Heart left ventricle (tissue), 16 donors: ENCODE data around the gene TM9SF1. TPM values are rescaled to one million over a fixed set of nuclear protein-coding genes. Genes with fewer than 3 reads are reported as not detected.

Experiments
- ATAC-seq, 4 donors: fragments of 200-7000 bp; cut with Tn5 transposase; one replicate each; pipeline ENCODE4 v1.9.1; 2020 to 2022; ENCODE audit warnings: moderate library complexity in 4 of 4, mild to moderate bottlenecking in 3 of 4, moderate number of reproducible peaks in 1 of 4
- DNase-seq, 5 donors: peaks; one replicate each; pipeline ENCODE4 v3.0.0-alpha.2; 2020
- H3K27ac ChIP-seq, 12 donors: fragments of 200-600 bp; sonication (generic) in 4 of 12; one replicate each; pipeline versions ENCODE4 v1.5.0 to v1.8.0; 2016 to 2022; ENCODE audit warnings: mild to moderate bottlenecking in 2 of 12
- H3K27me3 ChIP-seq, 9 donors: fragments of 200-600 bp; sonication (generic) in 2 of 9; one replicate each; pipeline versions ENCODE4 v1.5.1 to v1.8.0; 2016 to 2022; ENCODE audit warnings: mild to moderate bottlenecking in 3 of 9
- H3K36me3 ChIP-seq, 9 donors: fragments of 200-600 bp; sonication (generic) in 2 of 9; one replicate each; pipeline versions ENCODE4 v1.5.0 to v1.8.0; 2018 to 2022; ENCODE audit warnings: mild to moderate bottlenecking in 2 of 9
- H3K4me1 ChIP-seq, 12 donors: fragments of 200-600 bp; sonication (generic) in 4 of 12; one replicate each; pipeline versions ENCODE4 v1.5.0 to v1.8.0; 2016 to 2022; ENCODE audit warnings: mild to moderate bottlenecking in 3 of 12
- H3K4me3 ChIP-seq, 12 donors: fragments of 200-600 bp; sonication (generic) in 4 of 12; one replicate each; pipeline versions ENCODE4 v1.5.0 to v1.8.0; 2017 to 2022; ENCODE audit warnings: mild to moderate bottlenecking in 9 of 12, moderate library complexity in 4 of 12
- H3K9me3 ChIP-seq, 12 donors: fragments of 200-600 bp; sonication (generic) in 4 of 12; one replicate each; pipeline versions ENCODE4 v1.5.0 to v1.8.0; 2016 to 2022; ENCODE audit warnings: mild to moderate bottlenecking in 1 of 12
- CTCF ChIP-seq, 12 donors: fragments of 200-600 bp; sonication (generic) in 4 of 12; IDR thresholded peaks; one replicate each; pipeline versions ENCODE4 v1.5.0 to v1.8.0; 2018 to 2022; ENCODE audit warnings: antibody characterized with exemption in 12 of 12, mild to moderate bottlenecking in 5 of 12
- POLR2A ChIP-seq, 2 donors: fragments of 450-650 bp; IDR thresholded peaks; one replicate each; pipeline ENCODE4 v1.6.1; 2017; ENCODE audit warnings: antibody characterized with exemption in 2 of 2, mild to moderate bottlenecking in 2 of 2, moderate library complexity in 2 of 2
- WGBS, 4 donors: extraction: QIAGEN DNeasy Blood & Tissue Kit in 2 of 4; methylation state at CpG; one replicate each; pipeline versions ENCODE4 v1.1.5 to v1.1.7; 2013 to 2018; 5-methylcytosine and 5-hydroxymethylcytosine counted together
- intact Hi-C, 10 donors: fragments of 100-400 bp; cut with DNase I; formaldehyde crosslinking; loops; one replicate each; pipeline versions ENCODE4 v1.11.1 to v1.14.2; 2022
- polyA plus RNA-seq, 2 donors: library from polyadenylated mRNA; stranded (reverse); fragments of 200-250 nt; gene quantifications; one replicate each; pipeline ENCODE4 v1.2.3, GENCODE V29; 2013
- total RNA-seq, 9 donors: library from RNA; depleted of rRNA in 2 of 9; stranded (reverse); fragments of >200 nt in 2 of 9; fragmentation: NEBNext Ultra II Directional in 3 of 9; extraction: Animal tissue kit (Norgen Biotek cat#: 25700) in 3 of 9; gene quantifications; one replicate each; pipeline versions ENCODE4 v1.1.0 to v1.2.4, GENCODE V29; 2016 to 2023
- donor health status: ischemic (EF 13 %, LVEDD 7.1; RV severe dilation, severe dysfunction).
- donor health status: healthy with polysubstance abuse.
- donor health status: DM: no; HTN: yes; CAD: no.
- donor health status: DM: no; HTN: no; CAD: no.
- donor health status: ischemic (EF 25% LVEDD 6.9; RV normal size, moderate dysfunction).
- donor health status: ischemic (EF 25% LVEDD 5.7; RV mildly dilated, moderate dysfunction).
- donor health status: healthy.
- donor health status: DM: yes; HTN: yes; CAD: no.
- donor health status: ischemic (EF 35%, LVEDD 5.7; RV mildly dilated, moderate dysfunction).
- donor health status: nonischemic (EF 11% LVEDD 7.7; RV severe dilation, severe dysfunction).
- donor health status: DM: yes; HTN: yes; CAD: no.
- donor health status: PGD.
- donor health status: ischemic (EF 29% LVEDD 5.4; RV normal size, mild dysfunction).
- donor health status: nonischemic (EF 23%, LVEDD 6.1; RV moderate dilation, normal function).

TM9SF1 gene
- total and polyA plus RNA-seq, 11 donors, result 6.1 to 52.8 (median 26.3) TPM

GRCh38 chr14:24236689-24237462 is 41.6 kb upstream of the TM9SF1 start:
- no peak for ATAC-seq
- no peak for TF ChIP-seq CTCF (IDR thresholded peaks at IDR 0.05)
- TF ChIP-seq POLR2A (IDR thresholded peaks at IDR 0.05), result no peak
- intact Hi-C loops, result no loop called here
- Histone ChIP-seq H3K27me3 (no peaks in the 10 kb centered on the region), H3K4me3 (no peak overlapping the region), H3K4me1 (peaks cover 20 to 74% (median 54%) of the 10 kb centered on the region in 12 donors), H3K27ac (no peak overlapping the region), H3K36me3 (peaks cover 0 to 78% (median 74%) of the 10 kb centered on the region in 9 donors), H3K9me3 (no peaks in the 10 kb centered on the region)
- DNase-seq, result no peak
- whole genome bisulfite sequencing, 4 donors, result 94 to 99% (median 97%) methylated on average over 6 of the region's 6 CpGs

GRCh38 chr14:24235804-24236688 is 40.8 kb upstream of the TM9SF1 start:
- Histone ChIP-seq H3K4me1 (peaks cover 18 to 71% (median 52%) of the 10 kb centered on the region in 12 donors), H3K4me3 (no peak overlapping the region), H3K27me3 (no peaks in the 10 kb centered on the region), H3K36me3 (peaks cover 0 to 73% (median 70%) of the 10 kb centered on the region in 9 donors), H3K27ac (peak overlapping the region in 1 of 12 donors; percentile 6), H3K9me3 (no peaks in the 10 kb centered on the region)
- no peak for DNase-seq
- intact Hi-C loops, result no loop called here
- no peak for ATAC-seq
- 88 to 95% (median 92%) methylated on average over 5 of the region's 5 CpGs for WGBS, 4 donors
- TF ChIP-seq POLR2A (IDR thresholded peaks at IDR 0.05) (no peak), CTCF (IDR thresholded peaks at IDR 0.05) (no peak)

GRCh38 chr14:24234095-24235005 is 39.1 kb upstream of the TM9SF1 start:
- 86 to 93% (median 91%) methylated on average over 3 of the region's 3 CpGs for WGBS, 4 donors
- Histone ChIP-seq H3K36me3 (peaks cover 0 to 56% (median 53%) of the 10 kb centered on the region in 9 donors), H3K9me3 (no peaks in the 10 kb centered on the region), H3K27ac (peak overlapping the region in 2 of 12 donors; percentile 95 to 98), H3K4me3 (peak overlapping the region in 4 of 12 donors; percentile 70 to 99 (median 86)), H3K27me3 (no peaks in the 10 kb centered on the region), H3K4me1 (peaks cover 4 to 61% (median 39%) of the 10 kb centered on the region in 12 donors)
- TF ChIP-seq CTCF (IDR thresholded peaks at IDR 0.05) (no peak), POLR2A (IDR thresholded peaks at IDR 0.05) (no peak)
- DNase-seq (no peak), ATAC-seq (no peak)
- intact Hi-C loops, result loop anchor here in 2 of 10 donors (5.0 kb wide), 2 partner anchors 92 to 203 kb away; partner anchors contain the start of gene EMC9 (in 1 of the 2)
